Bronchial epithelial cell (primary cell): ENCODE results near the gene PSMD8. TPM values are rescaled to one million over a fixed set of nuclear protein-coding genes. Genes with fewer than 3 reads are reported as not detected.

Source experiments
- DNase-seq: peaks from one replicate; pipeline ENCODE4 v3.0.0-alpha.2; 2010; ENCODE audit warnings: low read depth
- FAIRE-seq: peaks from 2 replicates; lab custom pipeline; 2011; peaks lifted over from hg19 to GRCh38; lab: Jason Lieb, UNC
- H3K27me3 ChIP-seq: 2 replicates; pipeline ENCODE4 v1.5.1; 2011; ENCODE audit warnings: low read length; ENCODE audit not compliant: control insufficient read depth, insufficient read depth
- H3K36me3 ChIP-seq: 2 replicates; pipeline ENCODE4 v1.5.1; 2011; ENCODE audit warnings: low read length; ENCODE audit not compliant: control insufficient read depth, insufficient read depth
- H3K4me3 ChIP-seq: 2 replicates; pipeline ENCODE4 v1.5.1; 2011; ENCODE audit warnings: mild to moderate bottlenecking, low read depth, low read length, control low read depth
- total RNA-seq: library from RNA; depleted of rRNA; stranded (reverse); fragments of >200 nt; gene quantifications from 2 replicates; pipeline ENCODE4 v1.2.1, GENCODE V29; 2014
- TF ChIP-seq, protein P1 (sequence below): IDR thresholded peaks from 2 replicates; pipeline ENCODE4 v1.5.1; 2011; ENCODE audit warnings: mild to moderate bottlenecking, moderate library complexity, low read length, control low read depth, inconsistent platforms; ENCODE audit not compliant: insufficient read depth, severe bottlenecking

Gene PSMD8
- total RNA-seq, 1 donor from 2014 or later, result 260 TPM

DNA sequence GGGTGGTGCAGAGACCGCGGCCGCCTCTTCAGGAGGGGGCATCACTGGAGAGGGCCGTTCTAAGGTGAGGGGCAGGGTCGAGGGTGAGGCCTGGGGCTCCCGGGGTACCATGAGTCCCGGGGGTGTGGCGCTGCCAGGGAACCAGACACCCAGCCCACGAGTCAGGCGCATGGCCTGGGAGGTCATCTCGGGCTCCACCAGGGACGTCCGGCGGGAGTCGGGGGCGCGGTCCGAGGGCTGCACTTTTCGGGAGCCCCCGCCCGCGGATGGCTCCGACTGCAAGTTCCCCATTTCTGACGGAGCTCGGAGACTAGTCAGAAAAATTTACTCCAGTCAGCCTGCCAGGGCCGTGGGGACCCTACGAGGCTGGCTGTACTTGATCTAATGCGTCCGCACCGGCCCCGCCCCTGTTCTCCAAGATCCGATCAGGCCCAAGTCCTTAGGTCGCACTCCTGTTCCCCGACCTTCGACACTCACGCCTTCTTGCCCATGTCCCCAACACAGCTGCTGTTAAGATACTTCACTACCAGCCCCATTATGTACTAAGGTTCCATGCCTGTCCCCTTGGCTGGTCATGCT, 12.7 kb downstream of the PSMD8 start:
- H3K36me3 ChIP-seq, result peaks cover 10% of the 10 kb centered on the region
- no peak for DNase-seq
- FAIRE-seq, result no peak
- peak overlapping the region; percentile 63 for H3K4me3 ChIP-seq
- no peaks in the 10 kb centered on the region for H3K27me3 ChIP-seq
- TF ChIP-seq, protein P1, sequence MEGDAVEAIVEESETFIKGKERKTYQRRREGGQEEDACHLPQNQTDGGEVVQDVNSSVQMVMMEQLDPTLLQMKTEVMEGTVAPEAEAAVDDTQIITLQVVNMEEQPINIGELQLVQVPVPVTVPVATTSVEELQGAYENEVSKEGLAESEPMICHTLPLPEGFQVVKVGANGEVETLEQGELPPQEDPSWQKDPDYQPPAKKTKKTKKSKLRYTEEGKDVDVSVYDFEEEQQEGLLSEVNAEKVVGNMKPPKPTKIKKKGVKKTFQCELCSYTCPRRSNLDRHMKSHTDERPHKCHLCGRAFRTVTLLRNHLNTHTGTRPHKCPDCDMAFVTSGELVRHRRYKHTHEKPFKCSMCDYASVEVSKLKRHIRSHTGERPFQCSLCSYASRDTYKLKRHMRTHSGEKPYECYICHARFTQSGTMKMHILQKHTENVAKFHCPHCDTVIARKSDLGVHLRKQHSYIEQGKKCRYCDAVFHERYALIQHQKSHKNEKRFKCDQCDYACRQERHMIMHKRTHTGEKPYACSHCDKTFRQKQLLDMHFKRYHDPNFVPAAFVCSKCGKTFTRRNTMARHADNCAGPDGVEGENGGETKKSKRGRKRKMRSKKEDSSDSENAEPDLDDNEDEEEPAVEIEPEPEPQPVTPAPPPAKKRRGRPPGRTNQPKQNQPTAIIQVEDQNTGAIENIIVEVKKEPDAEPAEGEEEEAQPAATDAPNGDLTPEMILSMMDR, result no peak

GRCh38 chr19:38387550-38388348, 13.4 kb downstream of the PSMD8 start, which contains the start of gene GGN:
GGN (minus strand) TSS chr19:38388034; CDS start chr19:38387261, 773 bp downstream.
- H3K27me3 ChIP-seq, result no peaks in the 10 kb centered on the region
- no peak for FAIRE-seq
- TF ChIP-seq, protein P1, result no peak

DNA sequence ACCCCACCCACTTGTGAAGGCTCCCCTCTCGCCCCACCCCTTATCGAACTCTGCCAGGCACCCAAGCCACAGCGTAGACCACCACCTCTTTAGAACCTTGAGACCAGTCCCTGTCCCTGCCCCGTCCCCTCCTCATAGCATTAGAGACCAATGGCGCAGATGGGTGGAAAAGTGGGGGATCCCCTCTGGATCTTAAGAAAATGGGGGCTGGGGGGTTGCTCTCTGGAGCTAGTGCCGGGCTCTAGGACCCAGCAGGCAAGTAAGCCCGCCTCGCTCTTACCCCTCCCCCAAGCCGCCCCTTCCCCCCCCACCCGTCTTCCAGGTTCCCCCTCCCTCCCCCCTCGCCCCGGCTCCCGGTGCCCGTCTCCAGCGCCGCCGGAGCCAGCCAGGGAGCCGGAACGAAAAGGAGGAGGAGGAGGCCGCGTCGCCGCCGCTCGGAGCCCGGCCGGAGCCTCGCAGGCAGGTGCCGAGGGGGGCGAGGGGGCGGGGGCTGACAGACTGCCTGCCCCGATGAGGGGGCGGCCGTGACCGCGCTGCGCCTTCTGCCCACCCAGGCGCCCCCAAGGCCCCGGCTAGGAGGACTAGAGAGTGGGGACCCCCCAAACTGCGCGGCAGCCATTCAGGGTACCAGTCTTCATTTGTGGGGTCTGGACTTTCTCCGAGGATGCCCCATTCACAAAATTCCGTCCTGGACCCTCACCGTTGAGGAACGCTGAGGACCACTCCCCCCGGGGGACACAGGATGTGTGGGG, 14.2 kb downstream of the PSMD8 start, which contains the start of gene SPRED3:
TSS of gene SPRED3 (plus strand) at position 349 of the 752 bp plus-strand sequence. CDS start 1,606 bp downstream, outside the sequence.
- DNase-seq (no peak), FAIRE-seq (no peak)
- peaks cover 2% of the 10 kb centered on the region for H3K36me3 ChIP-seq
- H3K27me3 ChIP-seq, result no peaks in the 10 kb centered on the region
- TF ChIP-seq, protein P1, result no peak
- peak within 1 kb of the TSS; percentile 63 for H3K4me3 ChIP-seq

More at GRCh38 chr19:38387550-38388348, 13.4 kb downstream of the PSMD8 start, which contains the start of gene GGN:
- Histone ChIP-seq H3K36me3 (peaks cover 6% of the 10 kb centered on the region), H3K4me3 (peak within 1 kb of the TSS; percentile 63)
- DNase-seq, result peak; percentile 90

DNA sequence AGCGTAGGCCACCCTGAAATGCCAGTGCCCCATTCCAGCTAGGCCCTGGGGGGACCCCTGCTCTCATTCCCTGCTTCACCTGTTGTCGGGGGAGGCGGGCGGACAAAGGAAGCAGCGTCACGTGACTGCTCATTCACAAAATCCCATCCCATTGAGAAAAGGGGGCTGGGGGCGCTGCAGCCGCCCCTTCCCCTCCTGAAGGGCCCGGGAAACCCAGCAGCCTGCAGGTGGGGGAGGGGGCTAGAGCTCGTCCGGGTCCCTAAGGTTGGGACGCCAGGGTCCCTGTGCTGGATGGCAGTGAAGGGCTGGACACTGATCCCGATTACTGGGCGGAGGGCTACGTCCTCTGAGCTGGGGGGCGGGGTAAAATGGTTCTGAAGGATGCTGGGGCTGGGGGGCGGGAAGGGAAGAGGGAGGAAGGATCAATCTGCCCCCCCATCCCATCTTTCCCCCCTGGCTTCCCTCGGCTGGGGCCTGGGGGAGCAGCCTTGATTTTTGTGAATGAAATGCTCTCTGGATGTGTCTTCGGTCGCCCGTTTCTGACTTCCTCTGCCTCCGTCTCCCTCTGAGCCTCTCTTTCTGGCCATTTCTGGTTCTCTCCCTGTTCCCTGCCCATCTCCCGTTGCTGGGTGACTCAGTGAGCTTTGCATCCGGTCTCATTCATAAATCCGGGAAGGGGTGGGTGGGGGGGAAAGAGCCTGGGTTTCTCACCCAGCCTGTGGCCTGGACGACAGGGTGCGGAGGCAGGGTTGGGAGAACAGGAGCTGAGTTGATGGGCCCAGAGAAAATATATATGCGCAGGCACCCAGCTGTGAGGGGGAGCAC, 14.9 kb downstream of the PSMD8 start:
- Histone ChIP-seq H3K36me3 (peaks cover 2% of the 10 kb centered on the region), H3K4me3 (peak overlapping the region; percentile 63), H3K27me3 (no peaks in the 10 kb centered on the region)
- no peak for FAIRE-seq
- DNase-seq, result peak; percentile 81
- TF ChIP-seq, protein P1, result no peak
